Kidney capillary endothelial cell (primary cell): ENCODE results near the gene TUFT1.
"Not testable (repeated sequence)": the region's sequence is repeated elsewhere in the genome, so short reads cannot be mapped to it uniquely, and the experiment has no call there.

ENCODE experiments used
- DNase-seq: peaks from one replicate; pipeline ENCODE4 v3.0.0-alpha.2; 2018; ENCODE audit warnings: low spot score

Gene TUFT1

DNA sequence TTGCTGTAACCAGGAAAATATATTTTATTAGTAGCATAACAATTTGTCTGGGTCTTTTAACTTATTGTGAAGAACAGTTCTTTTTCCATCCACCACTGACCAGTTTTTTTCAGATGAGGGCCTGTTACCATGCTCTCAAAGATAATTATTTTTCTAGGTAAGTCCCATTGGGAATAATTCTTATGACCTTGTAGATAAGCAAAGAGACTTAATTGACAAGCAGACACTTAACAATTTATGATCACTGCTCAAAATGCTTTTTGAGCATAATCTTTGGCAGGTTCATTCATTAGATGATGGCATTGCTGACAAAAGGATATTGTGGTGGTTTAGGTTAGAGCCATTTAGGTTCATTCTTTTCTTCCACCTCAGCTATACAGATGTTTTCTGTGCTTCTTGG, 78.4 kb downstream of the TUFT1 start:
- no peak for DNase-seq

DNA sequence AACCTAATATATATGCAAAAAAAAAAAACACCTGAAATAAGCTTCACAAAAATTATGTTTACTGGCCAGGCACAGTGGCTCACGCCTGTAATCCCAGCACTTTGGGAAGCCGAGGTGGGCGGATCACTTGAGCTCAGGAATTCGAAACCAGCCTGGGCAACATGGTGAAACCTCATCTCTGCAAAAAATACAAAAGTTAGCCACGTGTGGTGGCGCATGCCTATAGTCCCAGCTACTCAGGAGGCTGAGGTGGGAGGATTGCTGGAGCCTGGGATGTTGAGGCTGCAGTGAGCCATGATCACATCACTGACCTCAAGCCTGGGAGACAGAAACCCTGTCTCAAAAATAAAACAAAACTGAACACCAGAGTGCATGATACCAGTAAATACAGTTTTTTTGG, 78.9 kb downstream of the TUFT1 start:
- DNase-seq = not testable (repeated sequence)

DNA sequence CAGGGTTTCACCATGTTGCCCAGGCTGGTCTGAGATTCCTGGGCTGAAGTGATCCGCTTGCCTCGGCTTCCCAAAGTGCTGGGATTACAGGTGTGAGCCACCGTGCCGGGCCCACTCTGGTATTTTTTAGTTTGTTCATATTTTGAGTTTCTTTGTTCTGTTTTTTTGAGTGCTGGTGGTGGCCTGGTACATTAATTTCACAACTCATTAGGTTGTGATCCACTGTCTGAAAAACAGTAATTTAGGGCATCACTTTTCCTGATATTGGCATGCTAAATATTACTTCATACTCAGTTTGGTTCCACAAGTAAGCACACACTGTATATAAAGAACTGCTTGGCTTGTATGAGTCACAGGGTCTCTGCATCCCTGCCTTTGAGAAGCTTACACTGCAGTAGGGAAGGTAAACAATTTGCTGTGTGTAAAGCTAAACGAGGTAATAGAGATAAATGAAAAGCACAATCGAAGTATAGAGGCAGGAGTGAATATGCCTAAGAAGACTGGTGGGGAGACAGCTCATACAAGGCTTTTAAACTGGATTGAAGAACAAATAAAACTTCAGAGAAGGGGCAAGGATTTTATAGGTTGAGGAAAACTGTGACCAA, 79.5 kb downstream of the TUFT1 start:
- DNase-seq = no peak

DNA sequence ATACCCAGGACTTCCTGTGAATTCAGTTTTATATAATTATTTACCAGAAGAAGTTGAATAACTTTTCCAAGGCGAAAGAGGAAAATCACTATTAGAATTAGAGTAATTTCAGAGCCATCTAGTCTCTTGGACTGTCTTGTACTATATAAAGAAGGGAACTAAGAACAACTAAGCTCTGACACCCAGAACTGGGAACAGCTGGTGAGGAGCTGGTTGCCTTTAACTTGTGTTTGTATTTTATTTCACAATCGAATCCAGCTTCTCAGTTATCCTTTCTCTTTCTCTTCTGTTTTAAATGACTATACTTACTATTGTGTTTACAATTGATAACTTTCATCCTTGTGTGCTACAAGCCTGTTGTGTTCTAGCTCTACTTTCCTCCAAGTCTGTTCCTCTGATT, 80.2 kb downstream of the TUFT1 start:
- DNase-seq = no peak

DNA sequence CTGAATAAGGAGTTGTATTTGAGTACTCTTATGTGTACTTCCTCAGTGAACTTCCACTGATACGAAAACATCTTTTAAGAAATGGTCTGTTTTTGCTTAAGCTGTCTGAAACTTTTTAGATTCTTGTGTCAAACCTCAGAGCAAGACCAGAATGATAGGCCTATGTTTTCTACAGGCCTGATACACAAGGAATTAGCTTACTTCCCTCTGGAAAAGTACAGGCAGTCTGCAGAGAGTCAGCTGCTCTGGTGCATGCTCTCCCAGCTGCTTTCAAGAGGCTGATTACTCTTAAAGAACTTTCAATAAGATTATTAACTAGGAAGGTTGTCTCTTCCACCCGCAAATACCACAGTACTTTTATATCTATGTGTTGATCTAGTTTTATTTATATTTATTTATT, 81.2 kb downstream of the TUFT1 start:
- no peak for DNase-seq

DNA sequence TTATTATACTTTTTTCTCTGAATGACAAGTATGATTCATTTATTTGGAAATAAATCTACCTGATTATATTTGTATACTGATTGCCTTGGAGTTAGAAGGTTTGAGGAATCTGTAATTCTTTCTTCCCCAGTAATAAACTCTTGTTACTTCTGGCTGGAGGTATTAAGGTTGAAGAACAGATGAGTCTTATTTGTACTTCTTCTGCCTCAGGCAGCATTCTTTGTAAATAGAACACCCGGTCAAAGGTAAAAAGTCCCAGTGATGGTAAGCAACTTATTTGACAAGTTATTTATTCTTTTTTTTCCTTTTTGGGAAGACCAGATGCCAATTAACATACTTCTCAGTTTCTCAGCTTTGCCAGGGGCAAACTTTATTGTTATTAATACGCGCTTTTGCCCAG, 84.7 kb downstream of the TUFT1 start:
- no peak for DNase-seq

DNA sequence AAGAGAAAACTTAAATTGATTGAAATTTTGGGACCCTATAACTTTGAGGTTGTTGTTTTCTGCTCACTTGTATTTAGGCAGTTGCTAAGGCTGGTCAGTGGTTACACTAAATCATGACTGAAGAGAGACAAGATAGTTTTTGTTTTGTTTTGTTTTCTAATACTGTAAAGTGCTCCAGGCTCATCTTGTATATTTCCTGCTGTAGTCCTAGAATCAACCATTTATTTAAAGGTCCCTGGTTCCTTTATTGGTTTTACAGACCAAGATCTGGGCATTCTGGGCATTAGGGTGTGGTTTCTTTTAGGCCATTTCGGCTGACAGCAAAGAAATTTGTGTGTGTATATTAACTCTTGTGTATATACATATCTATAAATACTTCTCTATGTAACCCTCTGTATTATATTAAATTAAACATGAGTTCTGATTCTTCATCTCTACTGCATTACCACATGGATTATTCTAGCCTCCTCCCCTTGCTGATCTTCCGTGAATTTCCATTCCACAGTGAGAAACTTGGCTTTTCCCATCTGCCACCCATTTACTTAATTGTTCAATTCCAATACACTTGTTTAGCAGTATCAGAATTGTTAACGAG, 86.7 kb downstream of the TUFT1 start:
- DNase-seq = no peak

DNA sequence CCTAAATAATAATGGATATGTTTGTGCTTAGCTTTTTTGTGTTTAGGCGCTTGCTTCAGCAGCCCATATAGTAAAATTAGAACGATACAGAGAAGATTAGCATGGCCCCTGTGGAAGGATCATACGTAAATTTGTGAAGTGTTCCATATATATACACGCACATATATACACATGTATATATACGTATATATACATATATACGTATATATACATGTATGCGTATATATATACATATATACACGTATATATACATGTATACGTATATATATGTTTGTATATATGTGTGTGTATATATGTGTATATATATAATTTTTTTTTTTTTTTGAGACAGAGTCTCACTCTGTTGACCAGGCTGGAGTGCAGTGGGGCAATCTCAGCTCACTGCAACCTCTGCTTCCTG, 89.2 kb downstream of the TUFT1 start:
- no peak for DNase-seq
